Measurements from ENCODE around the gene TOX2. TPM values are rescaled to one million over a fixed set of nuclear protein-coding genes. Genes with fewer than 3 reads are reported as not detected.
A peak's percentile ranks its signal among the peaks of the same experiment; 100 is the strongest.
"Not testable (repeated sequence)": the region's sequence is repeated elsewhere in the genome, so short reads cannot be mapped to it uniquely, and the experiment has no call there.

Gene TOX2
- total RNA-seq, 1 donor from 2014 or later: 3.3 TPM

GRCh38 chr20:44040202-44040915, 125.7 kb downstream of the TOX2 start:
- H3K4me3 Mint-ChIP-seq: no peak overlapping the region
- no peaks in the 10 kb centered on the region for H3K4me1 Mint-ChIP-seq
- TF ChIP-seq CTCF (conservative IDR thresholded peaks at IDR 0.05): no peak
- H3K36me3 Mint-ChIP-seq (ENCODE audit: low read depth): no peaks in the 10 kb centered on the region
- H3K9me3 Mint-ChIP-seq: no peaks in the 10 kb centered on the region
- H3K27ac Mint-ChIP-seq (ENCODE audit: unreplicated experiment): peak overlapping the region; percentile 53
- peaks cover 14% of the 10 kb centered on the region for H3K27me3 Mint-ChIP-seq (ENCODE audit: low read depth)
- no peak for DNase-seq (ENCODE audit: low read depth, low spot score)

GRCh38 chr20:44041001-44041400, 126.3 kb downstream of the TOX2 start:
- no peak for DNase-seq (ENCODE audit: low read depth, low spot score)
- Mint-ChIP-seq H3K4me3 (no peak overlapping the region), H3K27ac (ENCODE audit: unreplicated experiment) (peak overlapping the region; percentile 29), H3K4me1 (no peaks in the 10 kb centered on the region), H3K9me3 (no peaks in the 10 kb centered on the region), H3K36me3 (ENCODE audit: low read depth) (no peaks in the 10 kb centered on the region), H3K27me3 (ENCODE audit: low read depth) (peaks cover 17% of the 10 kb centered on the region)
- TF ChIP-seq CTCF (conservative IDR thresholded peaks at IDR 0.05): no peak

- not testable (repeated sequence) for H3K9me3 Mint-ChIP-seq; H3K36me3 Mint-ChIP-seq (ENCODE audit: low read depth); H3K4me3 Mint-ChIP-seq; DNase-seq (ENCODE audit: low read depth, low spot score); H3K27ac Mint-ChIP-seq (ENCODE audit: unreplicated experiment); H3K4me1 Mint-ChIP-seq
- peaks cover 13% of the 10 kb centered on the region for H3K27me3 Mint-ChIP-seq (ENCODE audit: low read depth)
These were observed 130.1 kb downstream of the TOX2 start for GRCh38 chr20:44044712-44045111.

GRCh38 chr20:44050327-44050726, 135.7 kb downstream of the TOX2 start:
- no peaks in the 10 kb centered on the region for H3K4me1 Mint-ChIP-seq
- no peak for TF ChIP-seq CTCF (conservative IDR thresholded peaks at IDR 0.05)

GRCh38 chr20:44050925-44051660, 136.4 kb downstream of the TOX2 start:
- Mint-ChIP-seq H3K27ac (ENCODE audit: unreplicated experiment) (no peak overlapping the region), H3K4me3 (no peak overlapping the region), H3K4me1 (no peaks in the 10 kb centered on the region), H3K9me3 (no peaks in the 10 kb centered on the region), H3K27me3 (ENCODE audit: low read depth) (no peaks in the 10 kb centered on the region), H3K36me3 (ENCODE audit: low read depth) (no peaks in the 10 kb centered on the region)
- no peak for TF ChIP-seq CTCF (conservative IDR thresholded peaks at IDR 0.05)
- DNase-seq (ENCODE audit: low read depth, low spot score): no peak

More at GRCh38 chr20:44050327-44050726, 135.7 kb downstream of the TOX2 start:
- Mint-ChIP-seq H3K9me3 (no peaks in the 10 kb centered on the region), H3K36me3 (ENCODE audit: low read depth) (no peaks in the 10 kb centered on the region), H3K27me3 (ENCODE audit: low read depth) (peaks cover 3% of the 10 kb centered on the region), H3K4me3 (no peak overlapping the region), H3K27ac (ENCODE audit: unreplicated experiment) (no peak overlapping the region)
- DNase-seq (ENCODE audit: low read depth, low spot score): no peak

GRCh38 chr20:44051661-44052000, 137.0 kb downstream of the TOX2 start:
- no peak for DNase-seq (ENCODE audit: low read depth, low spot score)
- Mint-ChIP-seq H3K9me3 (no peaks in the 10 kb centered on the region), H3K36me3 (ENCODE audit: low read depth) (no peaks in the 10 kb centered on the region), H3K27me3 (ENCODE audit: low read depth) (no peaks in the 10 kb centered on the region), H3K4me1 (no peaks in the 10 kb centered on the region), H3K4me3 (no peak overlapping the region), H3K27ac (ENCODE audit: unreplicated experiment) (no peak overlapping the region)
- TF ChIP-seq CTCF (conservative IDR thresholded peaks at IDR 0.05): no peak

Data from neural crest cell (in vitro differentiated cells).